ENCODE data around the gene JMJD4. TPM values are rescaled to one million over a fixed set of nuclear protein-coding genes. Genes with fewer than 3 reads are reported as not detected.

Gene JMJD4
- total RNA-seq, 2 donors from 2014 or later: 8.7 to 11.1 TPM

DNA sequence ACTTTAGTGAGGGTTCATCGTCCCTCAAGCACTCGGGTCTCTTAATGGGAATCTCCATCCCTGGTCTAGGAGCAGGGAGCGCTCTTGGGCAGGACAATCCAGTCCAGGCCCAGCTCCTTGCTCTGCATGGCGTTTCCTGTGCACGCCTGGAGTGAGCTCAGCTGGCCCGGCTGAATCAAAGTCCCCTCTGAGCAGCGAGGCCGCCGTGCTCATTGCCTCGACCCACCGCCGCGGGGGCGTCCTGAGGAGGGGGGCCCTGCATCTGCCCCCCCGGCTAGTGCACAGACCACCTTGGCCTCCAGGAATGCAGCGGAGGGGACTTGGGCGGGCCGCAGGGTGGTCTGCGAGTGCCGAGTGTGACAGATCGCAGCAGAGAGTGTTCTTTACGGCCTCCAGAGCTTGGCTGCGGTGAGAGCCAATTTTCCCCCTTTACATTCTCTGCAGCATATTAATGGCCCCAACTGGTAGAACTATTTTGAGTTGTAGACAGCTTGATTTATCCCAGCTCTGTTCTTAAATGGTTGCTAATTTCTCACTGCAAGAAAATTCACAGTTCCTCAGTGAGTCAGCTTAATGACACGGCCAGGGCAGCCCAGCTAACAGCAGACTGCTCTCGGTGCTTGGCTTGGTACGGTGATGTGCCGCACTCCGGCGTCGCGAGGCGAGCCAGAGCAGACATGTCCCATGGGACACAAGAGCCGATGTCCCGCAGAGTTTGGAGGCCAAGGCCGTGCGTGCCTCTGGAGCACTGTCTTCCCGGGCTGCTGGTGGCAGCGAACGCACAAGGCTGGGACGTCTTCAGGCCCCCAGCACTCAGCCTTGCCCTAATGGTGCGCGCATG lies 39.9 kb upstream of the JMJD4 start:
- Mint-ChIP-seq H3K4me1 (ENCODE audit: low read depth) (peaks cover 19% of the 10 kb centered on the region), H3K27ac (no peak overlapping the region), H3K27me3 (ENCODE audit: low read depth) (no peaks in the 10 kb centered on the region), H3K4me3 (no peak overlapping the region), H3K9me3 (no peaks in the 10 kb centered on the region), H3K36me3 (ENCODE audit: insufficient read depth in 2 of 2) (peaks cover 0 to 2% of the 10 kb centered on the region in 2 donors)
- ATAC-seq (replicated peaks in 1 of 2) (no peak), DNase-seq (no peak)

DNA sequence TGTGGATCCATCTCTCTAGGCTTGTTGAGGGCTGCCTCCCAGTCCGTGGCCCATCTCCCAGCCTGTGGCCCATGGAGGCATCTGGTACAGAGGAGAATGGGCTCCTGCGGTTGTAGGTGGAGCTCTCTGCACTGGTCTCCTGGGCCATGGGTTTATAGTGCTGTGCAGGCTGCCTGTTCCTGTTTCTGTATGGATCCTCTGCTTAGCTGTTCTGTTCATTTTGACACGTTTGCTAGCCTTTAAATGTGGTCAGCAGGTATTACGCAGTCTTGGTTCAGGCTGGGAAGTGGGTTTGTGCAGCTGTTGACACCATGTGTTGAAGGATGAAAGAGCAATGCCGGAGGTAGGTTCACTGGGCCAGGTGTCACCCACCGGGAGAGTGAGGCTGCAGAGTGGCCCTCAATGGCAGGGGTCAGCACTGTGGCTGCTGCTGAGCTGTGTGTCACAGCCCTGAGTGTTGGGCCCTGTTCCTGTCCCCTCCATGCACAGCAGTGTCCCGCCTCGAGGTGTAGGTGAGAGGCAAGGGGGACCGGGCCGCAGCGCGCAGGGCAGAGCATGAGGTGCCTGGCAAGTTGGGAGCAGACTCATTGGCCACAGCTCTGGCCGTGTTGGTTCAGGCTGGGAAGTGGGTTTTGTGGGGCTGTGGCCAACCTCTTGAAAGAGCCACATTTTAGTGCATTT lies 39.1 kb upstream of the JMJD4 start:
- Mint-ChIP-seq H3K36me3 (ENCODE audit: insufficient read depth in 2 of 2) (peaks cover 0 to 2% of the 10 kb centered on the region in 2 donors), H3K27ac (no peak overlapping the region), H3K4me3 (peak overlapping the region; percentile 37 to 56), H3K4me1 (ENCODE audit: low read depth) (peaks cover 19% of the 10 kb centered on the region), H3K27me3 (ENCODE audit: low read depth) (no peaks in the 10 kb centered on the region), H3K9me3 (no peaks in the 10 kb centered on the region)
- DNase-seq (peak; percentile 36 to 40), ATAC-seq (replicated peaks in 1 of 2) (peak; percentile 86 to 88)

DNA sequence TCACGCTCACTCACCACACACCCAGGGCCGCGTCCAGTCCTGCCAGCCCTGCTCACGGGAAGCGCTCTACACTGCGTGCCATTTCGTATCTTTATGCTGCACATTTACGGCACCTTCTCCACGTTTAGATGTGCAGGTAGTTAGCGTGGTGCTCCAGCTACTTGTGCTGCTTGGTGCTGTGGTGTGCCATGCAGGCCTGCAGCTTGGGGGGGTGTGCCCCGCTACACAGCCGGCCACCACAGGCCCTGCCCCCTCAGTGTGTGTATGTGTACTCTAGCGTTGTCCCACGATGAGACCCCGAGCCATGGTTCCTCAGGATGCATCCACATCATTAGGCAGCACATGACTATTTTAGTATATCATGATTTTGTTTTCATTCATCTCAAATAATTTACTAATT lies 38.5 kb upstream of the JMJD4 start:
- ATAC-seq (replicated peaks in 1 of 2): no peak
- peaks cover 19% of the 10 kb centered on the region for H3K4me1 Mint-ChIP-seq (ENCODE audit: low read depth)
- no peak overlapping the region for H3K27ac Mint-ChIP-seq
- H3K4me3 Mint-ChIP-seq: no peak overlapping the region
- H3K9me3 Mint-ChIP-seq: no peaks in the 10 kb centered on the region
- H3K27me3 Mint-ChIP-seq (ENCODE audit: low read depth): no peaks in the 10 kb centered on the region
- H3K36me3 Mint-ChIP-seq (ENCODE audit: insufficient read depth in 2 of 2): peaks cover 2 to 3% of the 10 kb centered on the region in 2 donors
- no peak for DNase-seq

DNA sequence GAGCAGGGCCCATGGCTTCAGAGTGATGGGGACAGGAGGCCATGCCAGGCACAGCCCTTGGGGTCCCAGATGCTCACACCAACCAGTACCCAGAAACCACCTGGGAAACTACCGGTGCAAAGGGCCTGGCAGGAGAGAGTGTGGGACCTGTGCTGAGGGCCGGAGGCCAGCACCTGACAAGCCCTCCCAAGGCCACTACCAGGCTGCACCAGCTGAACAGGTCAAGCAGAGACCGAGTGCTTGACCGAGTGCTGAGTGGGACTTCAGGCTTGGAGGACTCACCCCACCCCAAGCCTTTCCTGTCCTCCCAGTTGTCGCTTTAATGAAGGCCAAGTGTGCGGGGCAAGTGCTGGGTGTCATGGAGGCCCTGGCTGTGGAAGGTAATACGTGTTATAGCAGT lies 36.7 kb upstream of the JMJD4 start:
- no peak overlapping the region for H3K27ac Mint-ChIP-seq
- H3K4me1 Mint-ChIP-seq (ENCODE audit: low read depth): peaks cover 33% of the 10 kb centered on the region
- DNase-seq (no peak), ATAC-seq (replicated peaks in 1 of 2) (no peak)
- H3K36me3 Mint-ChIP-seq (ENCODE audit: insufficient read depth in 2 of 2): peaks cover 5 to 6% of the 10 kb centered on the region in 2 donors
- H3K27me3 Mint-ChIP-seq (ENCODE audit: low read depth): no peaks in the 10 kb centered on the region
- no peak overlapping the region for H3K4me3 Mint-ChIP-seq
- no peaks in the 10 kb centered on the region for H3K9me3 Mint-ChIP-seq

DNA sequence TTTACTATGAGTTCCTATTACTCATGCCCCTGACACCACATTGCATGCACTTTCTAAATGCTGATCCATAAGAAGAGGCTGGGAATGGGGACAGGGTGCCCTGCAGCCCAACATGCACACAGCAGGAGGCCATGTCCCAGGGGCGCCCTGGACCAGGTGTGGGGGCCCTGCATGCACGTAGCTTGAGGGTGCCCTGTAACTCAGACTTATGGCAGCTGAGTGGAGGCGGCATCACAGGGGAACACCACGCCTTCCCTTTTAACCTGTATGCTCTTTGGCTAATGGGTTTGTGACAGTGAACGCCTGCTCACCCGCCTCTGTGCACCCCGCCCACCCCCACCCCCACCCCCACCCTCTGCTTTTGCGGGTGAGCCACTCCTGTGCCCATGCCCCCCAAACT lies 36.2 kb upstream of the JMJD4 start:
- Mint-ChIP-seq H3K27me3 (ENCODE audit: low read depth) (no peaks in the 10 kb centered on the region), H3K4me1 (ENCODE audit: low read depth) (peaks cover 37% of the 10 kb centered on the region), H3K27ac (no peak overlapping the region), H3K9me3 (no peaks in the 10 kb centered on the region), H3K4me3 (no peak overlapping the region), H3K36me3 (ENCODE audit: insufficient read depth in 2 of 2) (peaks cover 5 to 6% of the 10 kb centered on the region in 2 donors)
- ATAC-seq (replicated peaks in 1 of 2): no peak
- DNase-seq: no peak

DNA sequence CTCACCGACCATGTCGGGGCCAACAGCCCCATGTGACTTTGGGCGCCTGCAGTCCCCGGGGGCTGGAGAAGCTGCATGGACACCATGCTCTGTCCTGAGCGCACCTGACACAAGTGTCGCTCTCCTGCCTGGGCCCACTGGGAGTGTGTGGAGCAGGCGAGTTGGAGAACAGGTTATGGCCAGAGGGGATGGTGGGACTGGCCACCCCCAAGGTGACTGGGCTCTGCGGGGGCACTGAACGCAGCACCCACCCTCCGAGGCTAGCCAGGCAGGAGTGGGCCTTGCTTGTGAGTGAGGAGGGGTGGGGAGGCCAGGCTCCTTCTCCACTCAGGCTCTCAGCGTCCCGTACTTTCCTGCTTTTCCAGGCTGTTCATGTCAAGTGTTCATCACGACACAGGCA lies 35.7 kb upstream of the JMJD4 start:
- no peak overlapping the region for H3K4me3 Mint-ChIP-seq
- H3K4me1 Mint-ChIP-seq (ENCODE audit: low read depth): peaks cover 42% of the 10 kb centered on the region
- no peak overlapping the region for H3K27ac Mint-ChIP-seq
- ATAC-seq (replicated peaks in 1 of 2) (no peak), DNase-seq (no peak)
- H3K36me3 Mint-ChIP-seq (ENCODE audit: insufficient read depth in 2 of 2): peaks cover 5 to 6% of the 10 kb centered on the region in 2 donors
- no peaks in the 10 kb centered on the region for H3K27me3 Mint-ChIP-seq (ENCODE audit: low read depth)
- no peaks in the 10 kb centered on the region for H3K9me3 Mint-ChIP-seq

DNA sequence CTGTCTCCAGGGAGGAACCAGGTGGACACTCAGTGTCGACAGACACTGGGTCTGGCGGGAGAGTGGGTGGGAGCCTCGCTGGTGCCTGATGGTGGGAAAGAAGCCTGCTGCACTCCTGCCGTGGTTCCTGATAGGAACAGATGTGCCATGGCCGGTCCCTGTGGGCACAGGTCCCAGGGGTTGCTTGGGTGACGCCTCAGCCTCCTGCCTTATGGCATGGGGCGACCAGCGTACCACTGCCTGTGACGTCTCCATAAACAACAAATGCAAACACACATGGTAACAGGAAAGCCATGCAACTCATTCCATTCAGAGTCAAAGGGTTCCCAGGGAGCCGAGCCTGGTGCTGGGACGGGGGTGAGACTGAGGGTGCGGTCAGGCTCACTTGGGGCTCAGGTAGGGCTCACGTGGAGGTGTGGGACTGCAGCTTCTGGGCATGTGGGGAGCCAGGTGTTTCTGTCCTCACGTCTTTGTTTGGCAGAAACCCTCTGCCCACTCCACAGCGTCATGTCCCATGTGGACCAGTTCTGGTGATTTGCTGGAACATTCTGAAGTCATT lies 34.9 kb upstream of the JMJD4 start:
- Mint-ChIP-seq H3K4me3 (no peak overlapping the region), H3K4me1 (ENCODE audit: low read depth) (peaks cover 50% of the 10 kb centered on the region), H3K9me3 (no peaks in the 10 kb centered on the region), H3K27ac (no peak overlapping the region), H3K27me3 (ENCODE audit: low read depth) (no peaks in the 10 kb centered on the region), H3K36me3 (ENCODE audit: insufficient read depth in 2 of 2) (peaks cover 5 to 6% of the 10 kb centered on the region in 2 donors)
- no peak for DNase-seq
- ATAC-seq (replicated peaks in 1 of 2): no peak

DNA sequence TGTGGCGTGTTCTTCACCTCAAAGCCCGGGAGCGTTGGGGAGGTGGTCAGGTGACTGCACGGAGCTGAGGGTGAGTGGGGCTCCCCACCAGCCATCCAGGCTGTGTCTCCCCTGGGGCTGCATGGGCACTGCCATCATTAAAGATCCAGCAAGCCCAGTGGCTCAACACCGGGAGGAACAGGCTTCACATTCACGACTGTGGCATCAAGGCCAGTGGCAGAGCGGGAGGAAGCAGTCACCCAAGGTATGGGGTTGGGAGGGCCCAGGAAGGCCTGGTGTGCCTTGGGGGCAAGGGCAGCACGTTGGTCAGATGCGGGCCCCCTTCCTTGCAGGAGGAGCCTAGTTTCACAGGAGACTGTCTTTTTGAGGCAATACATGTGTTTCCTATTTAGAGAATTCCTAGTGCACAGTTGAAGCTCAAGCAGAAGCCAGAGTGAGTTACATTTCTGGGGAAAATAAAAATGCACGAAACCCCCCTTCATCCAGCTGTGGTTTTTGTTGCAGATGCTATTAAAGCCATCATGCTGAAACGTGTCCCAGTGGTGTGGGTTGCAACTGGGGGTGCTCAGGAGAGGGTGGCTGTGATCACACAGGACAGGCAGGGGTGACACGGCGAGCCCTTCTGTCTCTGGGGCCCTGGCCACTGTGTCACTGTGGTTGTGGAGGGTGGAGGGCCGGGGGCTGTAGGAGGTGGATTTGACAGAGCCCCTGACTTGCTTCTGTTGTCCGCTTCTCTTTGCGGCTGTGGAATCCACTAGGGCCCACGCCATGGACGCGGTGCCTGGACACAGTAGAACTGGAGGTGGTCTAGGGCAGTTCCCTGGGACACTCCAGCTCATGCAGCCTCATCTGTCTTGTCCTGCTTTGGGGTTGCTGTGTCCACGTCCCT lies 34.2 kb upstream of the JMJD4 start:
- Mint-ChIP-seq H3K4me3 (no peak overlapping the region), H3K4me1 (ENCODE audit: low read depth) (peaks cover 55% of the 10 kb centered on the region), H3K9me3 (no peaks in the 10 kb centered on the region), H3K36me3 (ENCODE audit: insufficient read depth in 2 of 2) (peaks cover 6% of the 10 kb centered on the region in 2 donors), H3K27me3 (ENCODE audit: low read depth) (no peaks in the 10 kb centered on the region), H3K27ac (no peak overlapping the region)
- ATAC-seq (replicated peaks in 1 of 2) (no peak), DNase-seq (no peak)

DNA sequence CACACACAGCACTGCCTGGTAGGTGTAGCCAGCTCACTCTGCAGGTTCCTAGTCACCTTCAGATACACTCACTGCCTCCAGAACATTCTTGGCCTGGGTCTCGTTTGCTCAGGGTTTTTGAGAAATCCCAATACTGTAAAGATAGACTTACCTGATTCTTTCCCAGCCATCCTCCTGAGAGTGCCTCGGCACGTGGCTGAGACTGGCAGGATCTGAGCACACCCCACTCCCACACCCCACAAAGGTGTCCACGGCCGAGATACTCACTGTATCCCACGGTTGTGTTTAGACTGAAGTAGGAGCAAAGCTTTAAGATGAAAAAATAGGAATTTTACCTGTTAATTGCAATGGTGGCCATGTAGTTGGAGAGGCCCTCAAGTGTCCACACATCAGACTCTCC lies 33.5 kb upstream of the JMJD4 start:
- DNase-seq: no peak
- H3K4me1 Mint-ChIP-seq (ENCODE audit: low read depth): peaks cover 55% of the 10 kb centered on the region
- no peak overlapping the region for H3K4me3 Mint-ChIP-seq
- no peak overlapping the region for H3K27ac Mint-ChIP-seq
- H3K36me3 Mint-ChIP-seq (ENCODE audit: insufficient read depth in 2 of 2): peaks cover 10% of the 10 kb centered on the region in 2 donors
- no peaks in the 10 kb centered on the region for H3K9me3 Mint-ChIP-seq
- no peak for ATAC-seq (replicated peaks in 1 of 2)
- H3K27me3 Mint-ChIP-seq (ENCODE audit: low read depth): no peaks in the 10 kb centered on the region

DNA sequence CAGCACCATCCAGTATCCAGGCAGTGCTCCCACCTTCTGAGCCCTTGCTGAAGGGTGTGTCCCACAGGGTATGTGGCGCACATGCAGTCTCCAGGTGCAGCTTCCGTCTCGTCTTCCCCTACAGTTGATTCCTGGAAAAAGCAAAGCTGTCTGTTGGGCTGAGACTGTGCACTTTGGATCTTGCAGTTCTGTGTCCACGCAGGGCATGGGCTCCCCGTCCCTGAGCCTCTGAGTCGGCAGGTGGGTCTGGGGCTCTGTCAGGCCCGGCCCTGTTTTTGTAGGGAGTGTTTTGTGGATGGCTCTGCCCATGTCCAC lies 33.0 kb upstream of the JMJD4 start:
- no peak for ATAC-seq (replicated peaks in 1 of 2)
- no peak overlapping the region for H3K27ac Mint-ChIP-seq
- no peak overlapping the region for H3K4me3 Mint-ChIP-seq
- DNase-seq: no peak
- H3K36me3 Mint-ChIP-seq (ENCODE audit: insufficient read depth in 2 of 2): peaks cover 10% of the 10 kb centered on the region in 2 donors
- H3K9me3 Mint-ChIP-seq: no peaks in the 10 kb centered on the region
- no peaks in the 10 kb centered on the region for H3K27me3 Mint-ChIP-seq (ENCODE audit: low read depth)
- H3K4me1 Mint-ChIP-seq (ENCODE audit: low read depth): peaks cover 52% of the 10 kb centered on the region

DNA sequence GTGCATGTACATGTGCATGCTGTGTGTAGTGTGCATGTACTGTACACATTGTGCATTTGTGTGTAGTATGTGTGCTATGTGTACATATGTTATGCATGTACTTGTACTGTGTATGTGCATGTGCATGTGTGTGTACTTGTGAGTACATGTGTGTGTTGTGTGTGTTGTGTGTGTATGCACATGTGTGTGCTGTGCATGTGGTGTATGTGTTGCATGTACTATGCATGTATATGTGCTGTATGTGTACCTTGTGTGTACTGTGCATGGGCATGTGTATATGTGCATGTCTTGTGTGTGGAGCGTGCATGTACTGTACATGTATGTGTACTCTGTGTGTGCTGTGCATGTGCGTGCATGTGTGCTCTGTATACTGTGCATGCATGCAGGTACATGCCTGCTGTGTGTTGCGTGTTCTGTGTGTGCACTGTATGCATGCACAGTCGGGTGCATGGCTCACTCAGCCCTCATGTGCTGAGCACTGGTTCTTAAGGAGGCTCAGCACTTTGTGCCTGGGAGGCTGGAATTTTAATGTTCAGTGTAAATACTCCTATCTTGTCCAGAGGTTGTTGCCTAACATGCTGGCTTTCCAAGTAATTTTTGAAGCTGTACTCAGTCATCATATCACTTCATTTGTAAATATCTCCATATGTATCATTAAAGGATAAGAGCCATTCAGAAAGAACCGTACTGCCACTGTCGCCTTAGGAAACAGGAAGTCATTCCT lies 32.5 kb upstream of the JMJD4 start:
- Mint-ChIP-seq H3K4me3 (no peak overlapping the region), H3K9me3 (no peaks in the 10 kb centered on the region), H3K36me3 (ENCODE audit: insufficient read depth in 2 of 2) (peaks cover 10% of the 10 kb centered on the region in 2 donors), H3K4me1 (ENCODE audit: low read depth) (peaks cover 53% of the 10 kb centered on the region), H3K27me3 (ENCODE audit: low read depth) (no peaks in the 10 kb centered on the region), H3K27ac (no peak overlapping the region)
- DNase-seq (no peak), ATAC-seq (replicated peaks in 1 of 2) (no peak)

DNA sequence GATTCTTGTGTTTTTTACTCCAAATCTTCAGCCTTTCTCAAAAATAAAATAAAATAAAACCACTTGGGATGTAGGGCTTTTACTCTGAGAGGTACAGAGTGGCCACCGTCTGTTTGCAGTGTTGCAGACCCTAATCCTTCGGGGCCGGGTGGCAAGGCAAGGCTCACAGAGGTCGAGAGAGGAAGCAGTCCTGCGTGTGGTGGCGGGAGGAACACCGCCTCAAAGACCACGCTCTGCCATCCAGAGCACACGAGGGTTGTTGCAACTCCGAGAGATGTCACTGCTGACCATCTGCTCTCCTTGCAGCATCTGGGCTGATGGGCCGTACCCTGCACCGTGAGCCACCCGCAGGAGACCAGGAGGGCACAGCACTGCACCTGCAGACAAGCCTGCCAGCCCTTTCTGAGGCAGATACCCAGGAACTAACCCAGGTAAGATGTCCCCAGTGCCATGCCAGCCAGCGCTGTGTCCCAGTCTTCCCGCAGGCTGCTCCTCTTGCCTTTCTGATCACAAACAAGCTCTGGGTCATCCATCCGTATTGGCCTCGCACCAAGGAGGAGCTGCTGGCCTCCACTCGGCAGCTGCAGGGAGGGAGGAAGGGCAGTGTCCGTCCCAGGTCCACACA lies 31.7 kb upstream of the JMJD4 start:
- ATAC-seq (replicated peaks in 1 of 2): peak; percentile 6 to 8
- no peaks in the 10 kb centered on the region for H3K27me3 Mint-ChIP-seq (ENCODE audit: low read depth)
- no peak for DNase-seq
- H3K9me3 Mint-ChIP-seq: no peaks in the 10 kb centered on the region
- peak overlapping the region; percentile 30 for H3K27ac Mint-ChIP-seq
- peaks cover 57% of the 10 kb centered on the region for H3K4me1 Mint-ChIP-seq (ENCODE audit: low read depth)
- peaks cover 10% of the 10 kb centered on the region in 2 donors for H3K36me3 Mint-ChIP-seq (ENCODE audit: insufficient read depth in 2 of 2)
- peak overlapping the region; percentile 68 to 74 for H3K4me3 Mint-ChIP-seq
